ENCODE measurements around the gene MLLT10. TPM values are rescaled to one million over a fixed set of nuclear protein-coding genes. Genes with fewer than 3 reads are reported as not detected.

Gene MLLT10
- total RNA-seq, 1 experiment from 2014 or later = 60.1 TPM

DNA sequence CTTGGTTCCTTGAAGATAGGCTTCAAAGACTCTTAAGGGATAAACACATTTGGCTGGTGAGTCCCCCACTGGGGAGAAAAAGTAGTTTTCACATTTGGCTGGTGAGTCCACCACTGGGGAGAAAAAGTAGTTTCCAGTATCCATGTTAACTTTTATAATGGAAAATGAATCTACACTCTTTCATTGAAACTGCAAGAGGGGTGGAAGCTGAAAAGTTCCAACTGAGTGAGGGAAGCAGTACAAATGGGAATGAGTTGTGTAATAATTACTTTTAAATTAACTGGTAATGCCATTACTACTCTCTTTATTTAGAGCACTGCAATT lies 153.9 kb downstream of the MLLT10 start (continued):
- TF ChIP-seq, protein P1, sequence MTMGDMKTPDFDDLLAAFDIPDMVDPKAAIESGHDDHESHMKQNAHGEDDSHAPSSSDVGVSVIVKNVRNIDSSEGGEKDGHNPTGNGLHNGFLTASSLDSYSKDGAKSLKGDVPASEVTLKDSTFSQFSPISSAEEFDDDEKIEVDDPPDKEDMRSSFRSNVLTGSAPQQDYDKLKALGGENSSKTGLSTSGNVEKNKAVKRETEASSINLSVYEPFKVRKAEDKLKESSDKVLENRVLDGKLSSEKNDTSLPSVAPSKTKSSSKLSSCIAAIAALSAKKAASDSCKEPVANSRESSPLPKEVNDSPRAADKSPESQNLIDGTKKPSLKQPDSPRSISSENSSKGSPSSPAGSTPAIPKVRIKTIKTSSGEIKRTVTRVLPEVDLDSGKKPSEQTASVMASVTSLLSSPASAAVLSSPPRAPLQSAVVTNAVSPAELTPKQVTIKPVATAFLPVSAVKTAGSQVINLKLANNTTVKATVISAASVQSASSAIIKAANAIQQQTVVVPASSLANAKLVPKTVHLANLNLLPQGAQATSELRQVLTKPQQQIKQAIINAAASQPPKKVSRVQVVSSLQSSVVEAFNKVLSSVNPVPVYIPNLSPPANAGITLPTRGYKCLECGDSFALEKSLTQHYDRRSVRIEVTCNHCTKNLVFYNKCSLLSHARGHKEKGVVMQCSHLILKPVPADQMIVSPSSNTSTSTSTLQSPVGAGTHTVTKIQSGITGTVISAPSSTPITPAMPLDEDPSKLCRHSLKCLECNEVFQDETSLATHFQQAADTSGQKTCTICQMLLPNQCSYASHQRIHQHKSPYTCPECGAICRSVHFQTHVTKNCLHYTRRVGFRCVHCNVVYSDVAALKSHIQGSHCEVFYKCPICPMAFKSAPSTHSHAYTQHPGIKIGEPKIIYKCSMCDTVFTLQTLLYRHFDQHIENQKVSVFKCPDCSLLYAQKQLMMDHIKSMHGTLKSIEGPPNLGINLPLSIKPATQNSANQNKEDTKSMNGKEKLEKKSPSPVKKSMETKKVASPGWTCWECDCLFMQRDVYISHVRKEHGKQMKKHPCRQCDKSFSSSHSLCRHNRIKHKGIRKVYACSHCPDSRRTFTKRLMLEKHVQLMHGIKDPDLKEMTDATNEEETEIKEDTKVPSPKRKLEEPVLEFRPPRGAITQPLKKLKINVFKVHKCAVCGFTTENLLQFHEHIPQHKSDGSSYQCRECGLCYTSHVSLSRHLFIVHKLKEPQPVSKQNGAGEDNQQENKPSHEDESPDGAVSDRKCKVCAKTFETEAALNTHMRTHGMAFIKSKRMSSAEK (CRISPR knock-in tag; IDR thresholded peaks at IDR 0.05; ENCODE audit: borderline replicate concordance) = no peak

DNA sequence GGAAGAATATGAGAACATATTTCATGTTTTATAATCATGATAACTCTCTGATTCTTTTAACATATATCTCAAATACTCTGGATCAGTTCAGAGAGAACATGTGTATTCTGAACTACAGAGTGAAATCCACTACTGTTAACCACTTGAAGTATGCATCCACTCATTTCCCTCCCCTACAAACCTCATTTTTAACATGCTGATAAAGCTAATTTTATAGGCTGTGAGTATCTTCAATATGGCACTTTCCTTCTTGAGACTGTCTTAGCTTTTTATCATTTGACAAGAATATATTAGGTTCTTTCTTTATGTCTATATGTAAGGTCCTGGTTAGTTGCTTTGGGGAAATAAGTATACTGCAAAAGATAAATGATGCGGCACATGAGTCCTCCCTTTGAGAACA lies 154.8 kb downstream of the MLLT10 start:
- Mint-ChIP-seq H3K36me3 (no peaks in the 10 kb centered on the region), H3K9me3 (no peaks in the 10 kb centered on the region), H3K27ac (no peak overlapping the region), H3K27me3 (ENCODE audit: low read depth) (no peaks in the 10 kb centered on the region), H3K4me3 (no peak overlapping the region), H3K4me1 (peaks cover 13% of the 10 kb centered on the region)
- ChIA-PET POLR2A (interaction anchor here (0.6 kb wide), 1 partner anchor 875 kb away, joined by 3 read pairs; no protein-coding TSS in a partner anchor), CTCF (no interaction called here)
- DNase-seq (ENCODE audit: low spot score) = no peak
- TF ChIP-seq CTCF (IDR thresholded peaks at IDR 0.05) (no peak), SMAD4 (CRISPR knock-in tag; IDR thresholded peaks at IDR 0.05) (no peak), ZNF138 (CRISPR knock-in tag; conservative IDR thresholded peaks at IDR 0.05) (no peak), FOXK1 (CRISPR knock-in tag; IDR thresholded peaks at IDR 0.05) (no peak)
- no peak for ATAC-seq

- no peaks in the 10 kb centered on the region for H3K27me3 Mint-ChIP-seq (ENCODE audit: low read depth)
- POLR2A ChIA-PET = no interaction called here
- DNase-seq (ENCODE audit: low spot score) (no peak), ATAC-seq (no peak)
- TF ChIP-seq ZNF423 (CRISPR knock-in tag; IDR thresholded peaks at IDR 0.05) = no peak
- TF ChIP-seq, protein P1 (CRISPR knock-in tag; IDR thresholded peaks at IDR 0.05; ENCODE audit: borderline replicate concordance) = no peak
- no peak for TF ChIP-seq NFE2L1 (CRISPR knock-in tag; IDR thresholded peaks at IDR 0.05)
- TF ChIP-seq, protein P2, sequence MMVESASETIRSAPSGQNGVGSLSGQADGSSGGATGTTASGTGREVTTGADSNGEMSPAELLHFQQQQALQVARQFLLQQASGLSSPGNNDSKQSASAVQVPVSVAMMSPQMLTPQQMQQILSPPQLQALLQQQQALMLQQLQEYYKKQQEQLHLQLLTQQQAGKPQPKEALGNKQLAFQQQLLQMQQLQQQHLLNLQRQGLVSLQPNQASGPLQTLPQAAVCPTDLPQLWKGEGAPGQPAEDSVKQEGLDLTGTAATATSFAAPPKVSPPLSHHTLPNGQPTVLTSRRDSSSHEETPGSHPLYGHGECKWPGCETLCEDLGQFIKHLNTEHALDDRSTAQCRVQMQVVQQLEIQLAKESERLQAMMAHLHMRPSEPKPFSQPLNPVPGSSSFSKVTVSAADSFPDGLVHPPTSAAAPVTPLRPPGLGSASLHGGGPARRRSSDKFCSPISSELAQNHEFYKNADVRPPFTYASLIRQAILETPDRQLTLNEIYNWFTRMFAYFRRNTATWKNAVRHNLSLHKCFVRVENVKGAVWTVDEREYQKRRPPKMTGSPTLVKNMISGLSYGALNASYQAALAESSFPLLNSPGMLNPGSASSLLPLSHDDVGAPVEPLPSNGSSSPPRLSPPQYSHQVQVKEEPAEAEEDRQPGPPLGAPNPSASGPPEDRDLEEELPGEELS (CRISPR knock-in tag; IDR thresholded peaks at IDR 0.05) = no peak
- no peak for TF ChIP-seq MXD4 (CRISPR knock-in tag; IDR thresholded peaks at IDR 0.05; ENCODE audit: borderline replicate concordance)
- TF ChIP-seq CTCF (IDR thresholded peaks at IDR 0.05) = no peak
- no peak for TF ChIP-seq NR3C1 (CRISPR knock-in tag; conservative IDR thresholded peaks at IDR 0.05; ENCODE audit: low read depth)
- no peaks in the 10 kb centered on the region for H3K9me3 Mint-ChIP-seq
- H3K4me3 Mint-ChIP-seq = no peak overlapping the region
- CTCF ChIA-PET = no interaction called here
- peaks cover 14% of the 10 kb centered on the region for H3K4me1 Mint-ChIP-seq
- H3K36me3 Mint-ChIP-seq = no peaks in the 10 kb centered on the region
- H3K27ac Mint-ChIP-seq = peak overlapping the region; percentile 16; the same call in 1 of the 2 replicates
Measured at GRCh38 chr10:21689881-21690280, 155.8 kb downstream of the MLLT10 start.

All from WTC11 (cell line).